ENCODE measurements around the gene GLB1L.
"Not testable (repeated sequence)": the region's sequence is repeated elsewhere in the genome, so short reads cannot be mapped to it uniquely, and the experiment has no call there.

The GLB1L gene

GRCh38 chr2:219205165-219205538 lies 40.1 kb downstream of the GLB1L start:
- no peak for DNase-seq

DNA sequence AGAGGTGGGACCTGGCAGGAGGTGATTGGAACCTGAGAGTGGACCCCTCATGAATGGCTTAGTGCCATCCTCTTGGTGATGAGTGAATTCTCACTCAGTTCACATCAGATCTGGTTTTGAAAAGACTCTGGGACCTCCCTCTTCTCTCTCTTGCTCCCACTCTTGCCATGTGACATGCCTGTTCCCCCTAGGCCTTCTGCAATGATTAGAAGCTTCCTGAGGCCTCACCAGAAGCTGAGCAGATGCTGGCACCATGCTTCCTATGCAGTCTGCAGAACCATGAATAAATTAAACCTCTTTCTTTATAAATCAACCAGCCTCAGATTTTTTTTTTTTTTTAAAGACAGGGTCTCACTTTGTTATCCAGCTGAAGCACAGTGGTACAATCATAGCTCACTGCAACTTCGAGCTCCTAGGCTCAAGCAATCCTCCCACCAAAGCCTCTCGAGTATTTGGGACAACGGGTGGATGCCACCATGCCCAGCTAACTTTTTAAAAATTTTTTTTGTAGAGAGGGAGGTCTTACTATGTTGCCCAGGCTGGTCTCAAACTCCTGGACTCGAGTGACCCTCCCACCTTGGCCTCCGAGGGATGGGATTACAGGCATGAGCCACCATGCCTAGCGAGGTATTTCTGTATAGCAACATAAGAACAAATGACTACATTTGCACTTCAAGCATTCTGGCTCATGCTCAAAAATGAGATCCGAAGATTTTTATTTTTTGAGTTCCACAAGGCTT lies 40.6 kb downstream of the GLB1L start:
- DNase-seq = no peak

DNA sequence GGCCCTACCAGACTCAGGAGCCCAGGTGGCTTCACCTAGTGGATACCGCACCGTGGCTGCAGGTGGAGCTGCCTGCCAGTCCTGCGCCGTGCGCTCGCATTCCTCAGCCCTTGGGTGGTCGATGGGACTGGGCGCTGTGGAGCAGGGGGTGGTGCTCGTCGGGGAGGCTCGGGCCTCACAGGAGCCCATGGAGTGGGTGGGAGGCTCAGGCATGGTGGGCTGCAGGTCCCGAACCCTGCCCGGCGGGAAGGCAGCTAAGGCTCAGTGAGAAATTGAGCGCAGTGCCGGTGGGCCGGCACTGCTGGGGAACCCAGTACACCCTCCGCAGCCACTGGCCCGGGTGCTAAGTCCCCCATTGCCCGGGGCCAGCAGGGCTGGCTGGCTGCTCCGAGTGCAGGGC lies 43.9 kb downstream of the GLB1L start:
- DNase-seq = not testable (repeated sequence)

DNA sequence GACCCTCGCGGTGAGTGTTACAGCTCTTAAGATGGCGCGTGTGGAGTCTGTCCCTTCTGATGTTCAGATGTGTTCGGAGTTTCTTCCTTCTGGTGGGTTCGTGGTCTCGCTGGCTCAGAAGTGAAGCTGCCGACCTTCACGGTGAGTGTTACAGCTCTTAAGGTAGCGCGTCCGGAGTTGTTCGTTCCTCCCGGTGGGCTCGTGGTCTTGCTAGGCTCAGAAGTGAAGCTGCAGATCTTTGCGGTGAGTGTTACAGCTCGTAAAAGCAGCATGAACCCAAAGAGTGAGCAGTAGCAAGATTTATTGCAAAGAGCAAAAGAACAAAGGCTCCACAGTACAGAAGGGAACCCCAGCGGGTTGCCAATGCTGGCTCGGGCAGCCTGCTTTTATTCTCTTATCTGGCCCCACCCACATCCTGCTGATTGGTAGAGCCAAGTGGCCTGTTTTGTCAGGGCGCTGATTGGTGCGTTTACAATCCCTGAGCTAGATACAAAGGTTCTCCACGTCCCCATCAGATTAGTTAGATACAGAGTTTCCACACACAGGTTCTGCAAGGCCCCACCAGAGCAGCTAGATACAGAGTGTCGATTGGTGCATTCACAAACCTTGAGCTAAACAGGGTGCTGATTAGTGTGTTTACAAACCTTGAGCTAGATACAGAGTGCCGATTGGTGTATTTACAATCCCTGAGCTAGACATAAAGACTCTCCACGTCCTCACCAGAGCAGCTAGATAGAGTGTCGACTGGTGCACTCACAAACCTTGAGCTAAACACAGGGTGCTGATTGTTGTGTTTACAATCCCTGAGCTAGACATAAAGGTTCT lies 44.5 kb downstream of the GLB1L start:
- not testable (repeated sequence) for DNase-seq

DNA sequence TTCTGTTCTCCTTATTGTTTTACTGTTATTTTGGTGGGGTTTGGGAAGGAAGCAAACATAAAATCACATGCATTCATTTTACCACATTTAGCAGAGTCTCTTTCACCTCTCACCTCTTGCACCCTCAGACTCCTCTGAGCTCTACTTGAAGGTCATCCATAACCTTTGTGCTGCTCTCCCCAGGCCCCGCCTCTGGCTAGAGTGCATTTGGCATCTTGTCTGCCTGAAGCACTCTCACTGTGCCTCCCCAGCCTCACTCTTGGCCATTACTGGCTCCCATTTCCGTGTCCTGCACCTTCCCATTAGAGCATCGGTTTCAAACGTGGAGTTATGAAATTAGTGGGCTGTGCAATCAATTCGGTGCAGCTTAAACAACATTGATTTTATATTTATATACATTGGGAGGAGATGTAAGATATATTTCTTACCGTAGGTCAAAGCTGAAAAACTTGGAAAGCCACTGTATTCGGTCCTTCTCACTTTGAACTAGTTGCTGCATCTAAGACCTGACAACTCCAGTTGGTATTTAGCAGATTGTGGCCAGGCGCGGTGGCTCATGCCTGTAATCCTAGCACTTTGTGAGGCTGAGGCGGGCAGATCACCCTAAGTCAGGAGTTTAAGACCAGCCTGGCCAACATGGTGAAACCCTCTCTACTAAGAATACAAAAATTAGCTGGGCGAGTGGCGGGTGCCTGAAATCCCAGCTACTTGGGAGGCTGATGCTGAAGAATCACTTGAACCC lies 45.6 kb downstream of the GLB1L start:
- no peak for DNase-seq

GRCh38 chr2:219198974-219199373 lies 46.3 kb downstream of the GLB1L start:
- DNase-seq = no peak

GRCh38 chr2:219197388-219197787 lies 47.9 kb downstream of the GLB1L start:
- DNase-seq = no peak

DNA sequence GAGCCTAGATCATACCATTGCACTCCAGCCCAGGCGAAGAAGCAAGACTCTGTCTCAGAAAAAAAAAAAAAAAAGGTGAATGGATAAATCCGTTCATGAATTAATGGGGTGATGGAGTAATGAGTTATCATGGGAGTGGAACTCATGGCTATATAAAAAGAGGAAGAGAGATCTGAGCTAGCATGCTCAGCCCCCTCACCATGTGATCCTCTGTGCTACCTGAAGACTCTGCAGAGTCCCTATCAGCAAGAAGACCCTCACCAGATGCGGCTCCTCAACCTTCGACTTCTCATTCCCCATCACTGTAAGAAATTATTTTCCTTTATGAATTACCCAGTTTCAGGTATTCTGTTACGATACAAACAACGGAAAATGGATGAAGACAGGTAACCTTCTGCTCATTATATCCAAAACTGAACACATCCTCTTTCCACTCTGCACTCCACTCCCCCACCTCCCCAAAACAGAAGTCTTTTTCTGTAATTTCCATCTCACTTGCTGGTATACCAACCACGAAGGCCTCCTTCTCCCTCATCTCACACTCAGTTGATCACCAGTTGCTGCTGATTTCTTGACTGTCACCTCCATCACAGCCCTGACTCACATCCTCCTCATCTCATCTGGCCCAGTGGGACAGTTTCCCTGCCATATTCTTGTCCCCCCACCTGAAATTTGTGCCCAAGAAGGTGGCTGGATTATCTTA lies 58.3 kb downstream of the GLB1L start:
- DNase-seq = no peak

Measured in activated CD4-positive, alpha-beta T cell treated with anti-CD3 and anti-CD28 coated beads, Interleukin-2, amount 50 U/mL, for 1 hour (primary cell).